T-helper 17 cell (primary cell): Measurements from ENCODE around the gene CIB4. TPM values are rescaled to one million over a fixed set of nuclear protein-coding genes. Genes with fewer than 3 reads are reported as not detected.
A peak's percentile ranks its signal among the peaks of the same experiment; 100 is the strongest.

Experiments used
- ATAC-seq: fragments of 150-1000 bp; cut with Tn5 transposase; 2 replicates; pipeline ENCODE4 v1.10.0; 2021; ENCODE audit warnings: mild to moderate bottlenecking, moderate library complexity
- DNase-seq, 3 donors: peaks; one replicate each; pipeline versions ENCODE4 v3.0.0 to v3.0.0-alpha.2; 2020 to 2021
- H3K9me3 ChIP-seq: one replicate; pipeline ENCODE4 v1.7.0; 2013; ENCODE audit warnings: low read length, mild to moderate bottlenecking; ENCODE audit not compliant: control insufficient read depth, poor library complexity, severe bottlenecking
- H3K27ac Mint-ChIP-seq: one replicate; pipeline ENCODE4 v1.8.0; 2022; ENCODE audit warnings: mild to moderate bottlenecking, moderate library complexity, mixed read lengths
- H3K27me3 Mint-ChIP-seq: one replicate; pipeline ENCODE4 v1.8.0; 2022; ENCODE audit warnings: mixed read lengths
- H3K36me3 Mint-ChIP-seq: one replicate; pipeline ENCODE4 v1.8.0; 2022; ENCODE audit warnings: low read depth, mixed read lengths
- H3K4me1 Mint-ChIP-seq: one replicate; pipeline ENCODE4 v1.8.0; 2022; ENCODE audit warnings: mild to moderate bottlenecking, mixed read lengths
- H3K4me3 Mint-ChIP-seq: one replicate; pipeline ENCODE4 v1.8.0; 2022; ENCODE audit warnings: mild to moderate bottlenecking, moderate library complexity, mixed read lengths
- total RNA-seq, 4 donors: library from RNA in 2 of 4; stranded (reverse) in 2 of 4; gene quantifications; one replicate each; pipeline ENCODE4 v1.2.3 and lab custom pipeline; 2022 to 2026

The CIB4 gene
- total RNA-seq, 2 donors from 2014 or later: not detected

- ATAC-seq (no peak), DNase-seq (no peak)
- H3K9me3 ChIP-seq: no peaks in the 10 kb centered on the region
- peaks cover 2% of the 10 kb centered on the region for H3K36me3 Mint-ChIP-seq
- peaks cover 53% of the 10 kb centered on the region for H3K27me3 Mint-ChIP-seq
- peaks cover 2% of the 10 kb centered on the region for H3K4me1 Mint-ChIP-seq
- H3K4me3 Mint-ChIP-seq: no peak overlapping the region
- no peak overlapping the region for H3K27ac Mint-ChIP-seq
Observed at GRCh38 chr2:26582890-26583289, 58.3 kb downstream of the CIB4 start.

DNA sequence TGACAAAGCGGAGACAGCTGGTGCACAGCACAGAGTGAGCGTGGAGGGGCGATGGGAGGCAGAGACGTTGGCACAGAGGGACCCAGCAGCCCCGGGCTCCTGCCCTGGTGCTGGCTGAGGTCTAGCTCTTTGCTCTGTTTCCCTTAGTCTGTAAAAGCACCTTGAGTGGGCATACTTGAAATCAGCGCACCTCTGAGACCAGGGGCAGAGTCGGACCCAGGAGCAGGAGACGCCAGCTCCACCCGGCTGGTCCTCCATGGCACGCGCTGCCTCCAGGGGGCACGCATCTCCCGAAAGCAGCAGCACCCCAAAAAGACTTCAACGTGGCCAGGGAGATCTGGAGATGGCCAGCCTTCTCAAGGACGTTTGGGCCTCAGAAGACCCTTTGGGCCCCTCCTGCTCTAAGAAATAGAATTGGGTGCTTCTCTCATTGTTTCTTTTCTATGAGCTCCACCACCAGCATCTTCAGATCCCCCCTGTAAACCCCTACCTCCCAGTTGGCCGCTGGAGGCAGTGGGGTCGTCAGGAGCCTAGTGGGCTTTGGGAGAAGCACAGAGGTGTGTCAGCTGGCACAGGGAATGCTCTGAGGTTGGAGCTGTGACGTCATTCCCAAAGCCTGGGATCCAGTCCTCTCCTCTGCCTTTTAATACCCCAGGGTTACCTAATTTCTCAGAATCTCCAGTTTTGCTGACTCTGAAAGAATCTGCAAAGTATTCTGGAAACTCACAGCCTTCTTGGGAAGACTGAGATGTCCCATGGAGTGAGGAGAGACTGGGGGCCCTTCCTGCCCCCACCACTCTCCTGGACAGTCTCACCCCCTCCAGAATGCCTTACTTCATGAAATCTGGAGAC lies 58.9 kb downstream of the CIB4 start:
- H3K36me3 Mint-ChIP-seq: peaks cover 2% of the 10 kb centered on the region

GRCh38 chr2:26581266-26581990 lies 59.7 kb downstream of the CIB4 start:
- DNase-seq (no peak), ATAC-seq (no peak)
- no peaks in the 10 kb centered on the region for H3K9me3 ChIP-seq
- peaks cover 60% of the 10 kb centered on the region for H3K27me3 Mint-ChIP-seq
- H3K4me1 Mint-ChIP-seq: peaks cover 2% of the 10 kb centered on the region
- no peak overlapping the region for H3K4me3 Mint-ChIP-seq
- H3K27ac Mint-ChIP-seq: no peak overlapping the region
- H3K36me3 Mint-ChIP-seq: peaks cover 2% of the 10 kb centered on the region

More for the DNA sequence above, 58.9 kb downstream of the CIB4 start:
- Mint-ChIP-seq H3K4me1 (peaks cover 2% of the 10 kb centered on the region), H3K27me3 (peaks cover 60% of the 10 kb centered on the region), H3K4me3 (no peak overlapping the region), H3K27ac (no peak overlapping the region)
- ATAC-seq: no peak
- no peak for DNase-seq
- no peaks in the 10 kb centered on the region for H3K9me3 ChIP-seq

GRCh38 chr2:26580751-26581150 lies 60.4 kb downstream of the CIB4 start:
- Mint-ChIP-seq H3K4me1 (peaks cover 2% of the 10 kb centered on the region), H3K4me3 (no peak overlapping the region), H3K27ac (no peak overlapping the region), H3K27me3 (peaks cover 57% of the 10 kb centered on the region), H3K36me3 (no peaks in the 10 kb centered on the region)
- DNase-seq (no peak), ATAC-seq (no peak)
- no peaks in the 10 kb centered on the region for H3K9me3 ChIP-seq

- DNase-seq (no peak), ATAC-seq (no peak)
- Mint-ChIP-seq H3K27ac (no peak overlapping the region), H3K36me3 (no peaks in the 10 kb centered on the region), H3K27me3 (peaks cover 54% of the 10 kb centered on the region), H3K4me3 (no peak overlapping the region), H3K4me1 (peaks cover 2% of the 10 kb centered on the region)
- no peaks in the 10 kb centered on the region for H3K9me3 ChIP-seq
Observed at GRCh38 chr2:26580151-26580550, 61.0 kb downstream of the CIB4 start.

GRCh38 chr2:26579723-26580040 lies 61.5 kb downstream of the CIB4 start:
- Mint-ChIP-seq H3K36me3 (no peaks in the 10 kb centered on the region), H3K4me3 (no peak overlapping the region), H3K27ac (no peak overlapping the region), H3K27me3 (peaks cover 54% of the 10 kb centered on the region), H3K4me1 (peaks cover 2% of the 10 kb centered on the region)
- DNase-seq: no peak
- H3K9me3 ChIP-seq: no peaks in the 10 kb centered on the region
- no peak for ATAC-seq

GRCh38 chr2:26579025-26579722 lies 62.0 kb downstream of the CIB4 start:
- no peak overlapping the region for H3K27ac Mint-ChIP-seq
- ATAC-seq: no peak
- no peaks in the 10 kb centered on the region for H3K36me3 Mint-ChIP-seq
- peaks cover 56% of the 10 kb centered on the region for H3K27me3 Mint-ChIP-seq
- H3K4me1 Mint-ChIP-seq: peaks cover 2% of the 10 kb centered on the region
- DNase-seq: no peak
- H3K4me3 Mint-ChIP-seq: no peak overlapping the region
- H3K9me3 ChIP-seq: no peaks in the 10 kb centered on the region

GRCh38 chr2:26578581-26578980 lies 62.6 kb downstream of the CIB4 start:
- no peak overlapping the region for H3K27ac Mint-ChIP-seq
- no peak overlapping the region for H3K4me3 Mint-ChIP-seq
- no peak for ATAC-seq
- H3K27me3 Mint-ChIP-seq: peaks cover 56% of the 10 kb centered on the region
- DNase-seq: no peak
- H3K4me1 Mint-ChIP-seq: peaks cover 4% of the 10 kb centered on the region
- H3K36me3 Mint-ChIP-seq: no peaks in the 10 kb centered on the region
- no peaks in the 10 kb centered on the region for H3K9me3 ChIP-seq

DNA sequence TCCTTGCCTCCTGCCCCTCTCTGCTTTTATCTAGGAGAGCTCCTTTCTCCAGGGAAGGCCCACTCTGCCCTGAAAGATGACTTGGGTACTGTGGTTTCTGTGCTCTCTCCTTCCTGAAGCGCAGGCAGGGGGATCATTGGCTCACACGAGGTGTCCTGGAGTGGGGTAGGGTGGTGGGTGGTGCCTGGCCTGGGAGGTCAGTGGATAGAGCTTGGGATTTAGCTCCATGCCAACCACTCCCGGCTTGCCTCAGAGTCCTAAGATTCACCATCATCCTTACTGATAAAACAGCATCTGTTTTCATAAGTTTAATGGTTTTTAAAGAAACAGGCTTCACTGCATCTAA lies 63.1 kb downstream of the CIB4 start:
- no peaks in the 10 kb centered on the region for H3K9me3 ChIP-seq
- Mint-ChIP-seq H3K27me3 (peaks cover 60% of the 10 kb centered on the region), H3K27ac (no peak overlapping the region), H3K36me3 (no peaks in the 10 kb centered on the region), H3K4me1 (peaks cover 4% of the 10 kb centered on the region), H3K4me3 (no peak overlapping the region)
- ATAC-seq (peak; percentile 6), DNase-seq (no peak)

DNA sequence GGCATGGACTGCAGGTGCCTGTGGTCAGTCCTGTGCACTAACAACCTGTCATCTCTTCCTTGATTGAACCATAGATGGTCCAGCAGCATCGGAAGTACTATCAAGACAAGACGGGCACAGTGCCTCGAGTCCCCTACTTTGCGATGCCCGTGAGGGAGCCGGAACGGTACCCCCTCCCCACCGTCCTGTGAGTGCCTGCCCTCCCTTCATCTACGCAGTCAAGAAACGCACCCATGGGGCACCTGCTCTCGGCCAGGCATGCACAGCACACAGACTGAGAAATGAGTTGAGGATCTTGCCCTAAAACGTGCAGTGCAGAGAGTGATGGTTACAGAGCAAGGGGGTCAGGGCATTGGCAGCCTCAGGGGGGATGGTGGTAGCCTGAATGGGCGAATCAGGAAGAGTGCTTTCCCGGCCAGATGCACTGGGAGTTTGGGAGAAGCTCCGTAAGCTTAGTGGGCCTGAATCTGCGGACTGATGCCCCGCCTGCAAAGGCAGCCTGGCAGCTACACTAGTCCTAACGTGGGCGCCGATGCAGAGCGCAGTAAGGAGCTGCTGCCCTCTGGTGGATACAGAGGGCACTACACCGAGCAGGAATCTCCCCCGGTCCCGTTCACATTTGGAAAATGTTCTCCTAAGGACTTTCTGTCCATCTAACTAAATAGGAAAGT lies 63.6 kb downstream of the CIB4 start:
- H3K4me1 Mint-ChIP-seq: peaks cover 4% of the 10 kb centered on the region
- no peak overlapping the region for H3K4me3 Mint-ChIP-seq
- DNase-seq (peak; percentile 24 to 51 (median 37)), ATAC-seq (peak; percentile 87)
- H3K27ac Mint-ChIP-seq: no peak overlapping the region
- H3K27me3 Mint-ChIP-seq: peaks cover 65% of the 10 kb centered on the region
- H3K36me3 Mint-ChIP-seq: no peaks in the 10 kb centered on the region
- no peaks in the 10 kb centered on the region for H3K9me3 ChIP-seq

DNA sequence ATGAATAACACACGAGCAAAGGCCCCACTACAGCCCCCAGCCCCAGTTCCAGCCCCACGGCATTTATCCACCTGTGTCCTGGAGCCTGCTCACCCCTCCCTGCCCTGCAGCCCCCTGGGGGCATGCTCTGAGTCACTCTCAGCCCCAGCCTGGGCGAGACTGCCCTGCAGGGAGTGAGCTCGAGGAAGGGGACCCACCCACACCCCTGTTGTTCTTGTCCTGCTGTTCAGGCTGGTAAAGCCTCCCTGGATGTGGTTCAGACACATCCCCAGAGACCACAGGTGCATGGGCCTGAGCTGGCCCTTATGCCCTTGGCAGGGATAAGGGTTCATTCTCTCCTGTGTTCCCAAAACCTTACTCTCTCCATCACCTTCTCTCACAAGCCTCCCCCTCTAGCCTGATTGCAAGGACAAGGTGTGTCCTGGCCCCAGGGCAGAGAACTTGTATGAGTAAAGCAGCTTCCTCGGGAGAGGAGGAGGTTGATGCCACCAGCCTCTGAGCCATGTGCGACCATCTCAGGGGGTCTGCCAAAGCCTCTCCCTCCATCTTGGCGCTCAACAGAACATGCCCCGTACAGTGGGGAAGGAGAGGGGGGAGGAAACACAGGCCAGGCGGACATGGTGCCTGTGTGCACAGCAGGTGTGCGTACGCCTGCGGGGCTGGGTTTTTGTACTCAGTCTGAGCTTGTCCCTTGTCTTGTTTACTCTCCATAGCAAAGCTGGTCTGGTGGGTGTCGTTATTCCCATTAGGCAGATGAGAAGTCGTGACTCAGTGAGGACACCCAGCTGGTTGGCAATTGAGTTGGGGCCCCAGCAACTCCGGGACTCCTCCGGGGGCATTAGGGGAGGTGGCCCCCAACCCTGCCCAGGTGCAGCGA lies 64.4 kb downstream of the CIB4 start:
- no peak for DNase-seq
- no peaks in the 10 kb centered on the region for H3K9me3 ChIP-seq
- H3K4me1 Mint-ChIP-seq: peaks cover 4% of the 10 kb centered on the region

DNA sequence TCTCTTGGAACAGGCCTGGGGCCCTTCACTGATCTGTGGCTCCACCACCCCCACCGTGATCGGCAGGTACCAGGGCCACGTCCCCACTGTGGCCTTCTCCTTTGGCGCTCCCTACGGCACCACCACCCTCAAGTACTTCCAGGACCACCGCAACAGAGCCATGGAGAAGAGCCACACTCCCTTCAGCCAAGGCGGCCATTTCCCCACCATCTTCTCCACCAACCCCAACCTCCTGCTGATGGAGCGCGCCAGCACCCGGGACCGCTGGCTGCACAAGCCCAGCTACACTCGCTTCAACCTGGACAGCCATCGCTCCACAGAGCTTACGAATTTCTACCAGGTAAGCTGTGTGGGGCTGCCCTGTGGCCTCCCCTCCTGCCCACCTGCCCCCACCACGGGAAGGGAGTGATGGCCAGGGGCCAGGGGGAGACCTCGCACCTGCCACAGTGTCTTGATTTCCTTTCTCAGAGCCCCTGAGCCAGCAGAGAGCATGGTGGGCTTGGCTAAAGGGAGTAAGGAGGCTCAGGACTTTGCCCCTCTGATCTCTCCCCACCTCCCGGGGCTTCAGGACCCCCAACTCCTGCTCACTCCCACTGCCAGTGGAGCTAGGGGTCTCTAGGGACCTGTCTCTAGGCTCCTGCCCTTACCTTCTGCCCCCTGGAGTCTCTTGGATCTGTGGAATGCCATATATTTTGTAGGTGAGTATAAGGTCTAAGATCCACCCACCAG lies 65.2 kb downstream of the CIB4 start:
- no peaks in the 10 kb centered on the region for H3K9me3 ChIP-seq
- ATAC-seq (no peak), DNase-seq (no peak)
- Mint-ChIP-seq H3K4me3 (no peak overlapping the region), H3K27me3 (peaks cover 67% of the 10 kb centered on the region), H3K27ac (no peak overlapping the region), H3K36me3 (no peaks in the 10 kb centered on the region), H3K4me1 (peaks cover 4% of the 10 kb centered on the region)

More for the DNA sequence above, 64.4 kb downstream of the CIB4 start:
- Mint-ChIP-seq H3K27me3 (peaks cover 67% of the 10 kb centered on the region), H3K4me3 (no peak overlapping the region), H3K27ac (no peak overlapping the region), H3K36me3 (no peaks in the 10 kb centered on the region)
- no peak for ATAC-seq
